Measurements from ENCODE around the gene FAM174C. TPM values are rescaled to one million over a fixed set of nuclear protein-coding genes. Genes with fewer than 3 reads are reported as not detected.

FAM174C gene
- total and polyA plus RNA-seq, 2 donors from 2014 or later: 35.3 to 94.7 TPM

- H3K27me3 ChIP-seq (ENCODE audit: control insufficient read depth, insufficient read depth, low read length): no peaks in the 10 kb centered on the region
- DNase-seq (peak in 2 of 5 donors; percentile 65 to 74), FAIRE-seq (no peak)
- no peak overlapping the region for H3K27ac ChIP-seq (ENCODE audit: low read depth in 2 of 2, low read length in 2 of 2)
- TF ChIP-seq, protein P1, sequence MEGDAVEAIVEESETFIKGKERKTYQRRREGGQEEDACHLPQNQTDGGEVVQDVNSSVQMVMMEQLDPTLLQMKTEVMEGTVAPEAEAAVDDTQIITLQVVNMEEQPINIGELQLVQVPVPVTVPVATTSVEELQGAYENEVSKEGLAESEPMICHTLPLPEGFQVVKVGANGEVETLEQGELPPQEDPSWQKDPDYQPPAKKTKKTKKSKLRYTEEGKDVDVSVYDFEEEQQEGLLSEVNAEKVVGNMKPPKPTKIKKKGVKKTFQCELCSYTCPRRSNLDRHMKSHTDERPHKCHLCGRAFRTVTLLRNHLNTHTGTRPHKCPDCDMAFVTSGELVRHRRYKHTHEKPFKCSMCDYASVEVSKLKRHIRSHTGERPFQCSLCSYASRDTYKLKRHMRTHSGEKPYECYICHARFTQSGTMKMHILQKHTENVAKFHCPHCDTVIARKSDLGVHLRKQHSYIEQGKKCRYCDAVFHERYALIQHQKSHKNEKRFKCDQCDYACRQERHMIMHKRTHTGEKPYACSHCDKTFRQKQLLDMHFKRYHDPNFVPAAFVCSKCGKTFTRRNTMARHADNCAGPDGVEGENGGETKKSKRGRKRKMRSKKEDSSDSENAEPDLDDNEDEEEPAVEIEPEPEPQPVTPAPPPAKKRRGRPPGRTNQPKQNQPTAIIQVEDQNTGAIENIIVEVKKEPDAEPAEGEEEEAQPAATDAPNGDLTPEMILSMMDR (IDR thresholded peaks at IDR 0.05; ENCODE audit: borderline replicate concordance, extremely low read depth, insufficient read depth): no peak
- H3K36me3 ChIP-seq (ENCODE audit: control insufficient read depth in 2 of 3, insufficient read depth in 3 of 3, low read length in 3 of 3): peaks cover 0 to 8% (median 0%) of the 10 kb centered on the region in 3 donors
- no peak overlapping the region for H3K4me3 ChIP-seq (ENCODE audit: low read length in 3 of 3)
- intact Hi-C loops (cut with DNase I): no loop called here
- H3K9me3 ChIP-seq (ENCODE audit: control insufficient read depth in 2 of 3, insufficient read depth in 1 of 3, low read length in 3 of 3): no peaks in the 10 kb centered on the region
- peaks cover 0 to 9% (median 0%) of the 10 kb centered on the region in 3 donors for H3K4me1 ChIP-seq (ENCODE audit: control insufficient read depth in 2 of 3, insufficient read depth in 2 of 3, low read depth in 1 of 3, low read length in 3 of 3)
- H3K9ac ChIP-seq (ENCODE audit: low read length in 3 of 3): no peak overlapping the region
These were observed 5.6 kb downstream of the FAM174C start for GRCh38 chr19:1280636-1281568.

DNA sequence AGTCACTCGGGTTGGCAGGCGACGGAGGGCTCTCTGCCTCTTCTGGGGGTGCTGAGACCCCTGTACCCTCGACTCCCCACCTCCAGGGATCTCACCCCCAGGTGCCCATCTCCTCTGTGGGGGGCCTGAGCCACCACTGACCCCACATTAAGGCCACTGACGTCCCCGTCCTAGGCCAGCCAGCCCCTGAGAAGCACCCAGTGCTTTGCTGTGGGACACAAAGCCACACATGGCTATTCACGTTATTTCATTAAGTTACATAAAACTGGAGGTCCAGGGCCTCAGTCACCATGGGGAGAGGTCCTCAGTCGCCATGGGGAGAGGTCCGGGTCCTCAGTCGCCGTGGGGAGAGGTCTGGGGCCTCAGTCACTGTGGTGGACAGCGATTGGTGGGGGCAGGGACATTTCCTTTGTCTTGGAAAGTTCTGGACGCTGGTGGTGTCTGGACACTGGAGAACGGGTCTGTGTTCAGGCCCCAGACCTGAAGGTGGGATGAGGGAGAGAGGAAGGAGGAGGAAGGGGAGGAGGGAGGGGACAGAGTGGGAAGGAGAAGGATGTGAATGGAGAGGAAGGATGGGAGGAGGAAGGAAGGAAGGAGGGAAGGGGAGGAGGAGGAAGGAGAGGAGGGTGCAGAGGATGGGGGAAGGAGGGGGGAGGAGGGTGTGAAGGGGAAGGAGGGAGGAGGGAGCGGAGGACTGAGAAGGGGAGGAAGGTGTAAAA lies 6.4 kb downstream of the FAM174C start:
- no peak overlapping the region for H3K4me3 ChIP-seq (ENCODE audit: low read length in 3 of 3)
- peaks cover 0 to 2% (median 0%) of the 10 kb centered on the region in 3 donors for H3K4me1 ChIP-seq (ENCODE audit: control insufficient read depth in 2 of 3, insufficient read depth in 2 of 3, low read depth in 1 of 3, low read length in 3 of 3)
- intact Hi-C loops (cut with DNase I): no loop called here
- peaks cover 0 to 8% (median 0%) of the 10 kb centered on the region in 3 donors for H3K36me3 ChIP-seq (ENCODE audit: control insufficient read depth in 2 of 3, insufficient read depth in 3 of 3, low read length in 3 of 3)
- no peak overlapping the region for H3K9ac ChIP-seq (ENCODE audit: low read length in 3 of 3)
- DNase-seq (peak in 1 of 5 donors; percentile 55), FAIRE-seq (no peak)
- no peaks in the 10 kb centered on the region for H3K9me3 ChIP-seq (ENCODE audit: control insufficient read depth in 2 of 3, insufficient read depth in 1 of 3, low read length in 3 of 3)
- no peaks in the 10 kb centered on the region for H3K27me3 ChIP-seq (ENCODE audit: control insufficient read depth, insufficient read depth, low read length)
- TF ChIP-seq, protein P1 (IDR thresholded peaks at IDR 0.05; ENCODE audit: borderline replicate concordance, extremely low read depth, insufficient read depth): no peak
- H3K27ac ChIP-seq (ENCODE audit: low read depth in 2 of 2, low read length in 2 of 2): no peak overlapping the region

DNA sequence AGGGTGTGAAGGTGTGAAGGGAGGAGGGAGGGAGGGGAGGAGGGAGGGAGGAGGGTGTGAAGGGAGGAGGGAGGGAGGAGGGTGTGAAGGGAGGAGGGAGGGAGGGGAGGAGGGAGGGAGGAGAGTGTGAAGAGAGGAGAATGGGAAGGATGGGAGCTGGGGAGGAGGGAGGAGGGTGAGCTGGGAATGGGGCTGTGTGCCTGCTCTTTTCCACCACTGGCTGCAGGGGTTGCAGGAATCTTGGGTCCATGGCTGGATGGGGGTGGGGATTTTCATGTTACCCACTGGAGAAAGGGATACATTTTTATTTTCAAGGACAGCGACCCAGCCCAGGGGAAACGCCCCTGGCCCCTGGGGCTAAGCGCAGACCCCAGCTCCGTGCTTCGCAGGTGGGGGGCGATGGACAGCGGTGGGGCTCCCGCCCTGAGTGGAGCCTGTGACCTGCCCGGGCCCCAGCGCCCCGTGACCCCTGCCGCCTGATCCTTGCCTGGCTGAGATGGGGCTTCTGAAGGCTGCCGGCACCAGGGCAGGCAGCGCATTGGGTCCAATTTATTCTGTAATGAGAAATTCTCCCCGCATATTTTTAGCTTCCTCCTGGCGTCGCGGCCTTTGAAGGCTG lies 7.4 kb downstream of the FAM174C start:
- no peak for FAIRE-seq
- Histone ChIP-seq H3K9me3 (ENCODE audit: control insufficient read depth in 2 of 3, insufficient read depth in 1 of 3, low read length in 3 of 3) (no peaks in the 10 kb centered on the region), H3K4me1 (ENCODE audit: control insufficient read depth in 2 of 3, insufficient read depth in 2 of 3, low read depth in 1 of 3, low read length in 3 of 3) (no peaks in the 10 kb centered on the region), H3K4me3 (ENCODE audit: low read length in 3 of 3) (no peak overlapping the region), H3K36me3 (ENCODE audit: control insufficient read depth in 2 of 3, insufficient read depth in 3 of 3, low read length in 3 of 3) (peaks cover 0 to 8% (median 0%) of the 10 kb centered on the region in 3 donors), H3K27me3 (ENCODE audit: control insufficient read depth, insufficient read depth, low read length) (no peaks in the 10 kb centered on the region), H3K27ac (ENCODE audit: low read depth in 2 of 2, low read length in 2 of 2) (no peak overlapping the region), H3K9ac (ENCODE audit: low read length in 3 of 3) (no peak overlapping the region)
- peak in 1 of 5 donors; percentile 62 for DNase-seq
- intact Hi-C loops (cut with DNase I): no loop called here
- TF ChIP-seq, protein P1 (IDR thresholded peaks at IDR 0.05; ENCODE audit: borderline replicate concordance, extremely low read depth, insufficient read depth): no peak

Data from kidney (tissue), 14 donors.